Body of pancreas (tissue), 4 donors: ENCODE results near the gene LANCL2. TPM values are rescaled to one million over a fixed set of nuclear protein-coding genes. Genes with fewer than 3 reads are reported as not detected.

Experiments used
- ATAC-seq: fragments of 150-250 bp; one replicate; pipeline ENCODE4 v1.9.1; 2016
- DNase-seq, 4 donors: peaks; one replicate each; pipeline ENCODE4 v3.0.0-alpha.2; 2019
- H3K27ac ChIP-seq, 4 donors: fragments of 200-600 bp; sonication (generic); 1 replicate in 3 of 4; 2 replicates in 1 of 4; pipeline versions ENCODE4 v1.5.1 to v1.6.1; 2016 to 2019; ENCODE audit warnings: mild to moderate bottlenecking in 1 of 4, mixed read lengths in 1 of 4, moderate library complexity in 1 of 4
- H3K27me3 ChIP-seq, 2 donors: fragments of 200-600 bp; sonication (generic); one replicate each; pipeline ENCODE4 v1.6.0; 2016; ENCODE audit warnings: mild to moderate bottlenecking in 1 of 2
- H3K36me3 ChIP-seq, 2 donors: fragments of 200-600 bp; sonication (generic); replicated peaks in 1 of 2; 2 replicates each; pipeline ENCODE4 v1.5.1; 2016; ENCODE audit warnings: low read depth in 2 of 2; ENCODE audit not compliant: insufficient read depth in 1 of 2
- H3K4me1 ChIP-seq: fragments of 200-600 bp; sonication (generic); one replicate; pipeline ENCODE4 v1.6.0; 2016
- H3K4me3 ChIP-seq, 2 donors: fragments of 200-600 bp; sonication (generic); 1 replicate in 1 of 2; 2 replicates in 1 of 2; pipeline ENCODE4 v1.5.1; 2016 to 2019
- H3K9me3 ChIP-seq, 3 donors: fragments of 200-600 bp; sonication (generic); 1 replicate in 2 of 3; 2 replicates in 1 of 3; pipeline ENCODE4 v1.5.1; 2016
- POLR2A ChIP-seq, 3 donors: fragments of 450-650 bp; IDR thresholded peaks; one replicate each; pipeline ENCODE4 v1.6.1; 2016; ENCODE audit warnings: antibody characterized with exemption in 3 of 3, mild to moderate bottlenecking in 2 of 3
- WGBS, 2 donors: methylation state at CpG; one replicate each; pipeline ENCODE4 v1.1.5; 2017; 5-methylcytosine and 5-hydroxymethylcytosine counted together
- intact Hi-C: fragments of 100-400 bp; cut with DNase I; formaldehyde crosslinking; loops from one replicate; pipeline ENCODE4 v1.15.1; 2023
- total RNA-seq, 2 donors: library from RNA; depleted of rRNA; stranded (reverse); fragments of >200 nt; gene quantifications; one replicate each; pipeline ENCODE4 v1.1.0, GENCODE V29; 2016
- TF ChIP-seq, protein P1 (sequence below), 7 experiments: fragments of 450-650 bp in 4 of 7; fragments of 200-600 bp in 3 of 7; sonication (generic) in 3 of 7; IDR thresholded peaks; one replicate each; pipeline ENCODE4 v1.5.1; 2016 to 2019; ENCODE audit warnings: antibody characterized with exemption in 7 of 7

LANCL2 gene
- total RNA-seq, 2 donors from 2014 or later = 4.4 to 10.9 TPM

DNA sequence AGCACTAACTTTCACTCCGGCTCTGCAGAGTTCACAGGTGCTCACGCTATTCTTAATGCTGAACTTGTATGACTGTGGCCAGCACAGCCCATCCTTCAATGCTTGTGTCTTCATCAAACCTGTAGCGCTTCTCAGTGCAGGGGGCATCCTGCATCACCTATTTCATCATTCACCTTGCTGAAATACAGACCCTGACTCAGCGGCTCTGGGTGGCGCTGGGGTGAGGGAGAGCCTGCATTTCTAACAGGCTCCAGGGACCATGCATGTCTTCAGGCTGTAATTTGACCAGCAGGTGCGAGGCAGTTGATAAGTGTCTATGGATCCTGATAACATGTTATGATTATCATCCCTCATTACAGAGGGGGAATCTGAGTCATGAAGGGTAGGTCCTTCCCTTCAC is 117.9 kb downstream of the LANCL2 start:
- H3K9me3 ChIP-seq = no peaks in the 10 kb centered on the region
- H3K4me1 ChIP-seq = no peaks in the 10 kb centered on the region
- no peak overlapping the region for H3K4me3 ChIP-seq
- ATAC-seq (no peak), DNase-seq (no peak)
- no peaks in the 10 kb centered on the region for H3K27me3 ChIP-seq
- no peaks in the 10 kb centered on the region for H3K36me3 ChIP-seq
- intact Hi-C loops = loop anchor here (10.0 kb wide), 1 partner anchor 58 kb away; no protein-coding TSS in a partner anchor
- no peak overlapping the region for H3K27ac ChIP-seq
- WGBS, 2 donors = 94 to 96% methylated on average over 6 of the region's 6 CpGs
- no peak for TF ChIP-seq POLR2A (IDR thresholded peaks at IDR 0.05)
- TF ChIP-seq, protein P1, sequence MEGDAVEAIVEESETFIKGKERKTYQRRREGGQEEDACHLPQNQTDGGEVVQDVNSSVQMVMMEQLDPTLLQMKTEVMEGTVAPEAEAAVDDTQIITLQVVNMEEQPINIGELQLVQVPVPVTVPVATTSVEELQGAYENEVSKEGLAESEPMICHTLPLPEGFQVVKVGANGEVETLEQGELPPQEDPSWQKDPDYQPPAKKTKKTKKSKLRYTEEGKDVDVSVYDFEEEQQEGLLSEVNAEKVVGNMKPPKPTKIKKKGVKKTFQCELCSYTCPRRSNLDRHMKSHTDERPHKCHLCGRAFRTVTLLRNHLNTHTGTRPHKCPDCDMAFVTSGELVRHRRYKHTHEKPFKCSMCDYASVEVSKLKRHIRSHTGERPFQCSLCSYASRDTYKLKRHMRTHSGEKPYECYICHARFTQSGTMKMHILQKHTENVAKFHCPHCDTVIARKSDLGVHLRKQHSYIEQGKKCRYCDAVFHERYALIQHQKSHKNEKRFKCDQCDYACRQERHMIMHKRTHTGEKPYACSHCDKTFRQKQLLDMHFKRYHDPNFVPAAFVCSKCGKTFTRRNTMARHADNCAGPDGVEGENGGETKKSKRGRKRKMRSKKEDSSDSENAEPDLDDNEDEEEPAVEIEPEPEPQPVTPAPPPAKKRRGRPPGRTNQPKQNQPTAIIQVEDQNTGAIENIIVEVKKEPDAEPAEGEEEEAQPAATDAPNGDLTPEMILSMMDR (IDR thresholded peaks at IDR 0.05) = no peak

Other genes with a start within 250 kb of the LANCL2 start
- 10 to 100 TPM; 25.1 to 30.6 TPM for gene VOPP1, start 207.2 kb downstream of the LANCL2 start, total RNA-seq